GM18907 (cell line): ENCODE data around the gene SUSD1.

Experiments
- ATAC-seq: cut with Tn5 transposase; IDR thresholded peaks from one replicate; pipeline ENCODE4 v1.9.1; 2021; ENCODE audit warnings: mild to moderate bottlenecking, moderate library complexity; ENCODE audit not compliant: unreplicated experiment

The SUSD1 gene

DNA sequence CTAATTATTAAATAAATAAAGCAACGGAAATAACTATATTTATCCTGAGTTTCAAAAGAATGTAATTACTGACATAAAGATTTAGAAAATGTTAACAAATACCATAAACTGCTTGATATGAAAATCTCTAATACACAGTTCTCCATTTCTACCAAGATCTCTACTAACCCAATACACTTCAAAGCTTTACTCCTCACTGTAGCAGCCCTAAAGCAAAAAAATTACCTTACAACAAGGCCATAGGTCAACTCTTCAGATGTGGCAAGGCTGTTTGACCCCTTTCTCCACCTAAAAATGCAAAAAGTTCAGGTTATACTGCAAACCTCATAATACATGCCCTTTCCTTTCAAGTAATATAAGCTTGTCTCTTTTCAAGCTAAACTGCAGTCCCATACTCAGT, 181.8 kb downstream of the SUSD1 start:
- no peak for ATAC-seq

DNA sequence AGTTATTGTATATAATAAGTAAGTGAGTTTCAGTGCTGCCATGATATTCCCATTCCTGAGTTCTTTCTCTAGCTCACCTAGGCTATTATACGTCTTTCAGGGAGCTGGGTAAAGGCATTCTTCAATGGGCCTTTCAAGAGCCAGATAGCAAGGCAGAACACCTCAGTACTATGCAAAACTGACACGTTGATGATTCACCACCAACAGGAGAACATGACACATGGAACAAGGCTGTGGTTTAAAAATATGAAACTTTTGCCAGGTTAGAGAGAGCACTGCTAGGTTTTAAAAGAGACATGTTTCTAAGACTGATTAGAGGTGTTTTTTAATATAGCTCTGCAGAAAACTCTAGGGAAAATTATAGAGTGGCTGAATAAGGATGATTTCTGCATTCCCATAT, 182.6 kb downstream of the SUSD1 start:
- peak; percentile 81 for ATAC-seq

DNA sequence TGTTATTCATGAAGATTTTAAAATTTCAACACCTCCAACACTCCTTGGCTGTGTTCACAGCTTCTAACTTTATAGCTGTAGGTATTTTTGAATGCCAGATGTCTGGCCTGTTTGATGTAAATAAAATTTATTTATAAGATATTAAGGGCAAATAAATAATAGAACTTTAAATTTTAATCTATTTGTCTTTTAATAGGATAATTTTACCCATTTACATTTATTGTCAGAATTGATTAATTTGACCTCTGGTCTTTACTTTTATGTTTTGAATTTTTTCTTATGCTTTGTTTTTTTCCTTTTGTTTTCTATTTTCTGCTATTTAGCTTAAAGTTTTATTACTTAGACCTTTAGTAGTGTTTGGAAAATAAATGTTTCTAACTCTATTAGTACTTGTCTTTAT, 183.9 kb downstream of the SUSD1 start:
- ATAC-seq = no peak
